ENCODE measurements around the gene TGM2.

TGM2 gene

DNA sequence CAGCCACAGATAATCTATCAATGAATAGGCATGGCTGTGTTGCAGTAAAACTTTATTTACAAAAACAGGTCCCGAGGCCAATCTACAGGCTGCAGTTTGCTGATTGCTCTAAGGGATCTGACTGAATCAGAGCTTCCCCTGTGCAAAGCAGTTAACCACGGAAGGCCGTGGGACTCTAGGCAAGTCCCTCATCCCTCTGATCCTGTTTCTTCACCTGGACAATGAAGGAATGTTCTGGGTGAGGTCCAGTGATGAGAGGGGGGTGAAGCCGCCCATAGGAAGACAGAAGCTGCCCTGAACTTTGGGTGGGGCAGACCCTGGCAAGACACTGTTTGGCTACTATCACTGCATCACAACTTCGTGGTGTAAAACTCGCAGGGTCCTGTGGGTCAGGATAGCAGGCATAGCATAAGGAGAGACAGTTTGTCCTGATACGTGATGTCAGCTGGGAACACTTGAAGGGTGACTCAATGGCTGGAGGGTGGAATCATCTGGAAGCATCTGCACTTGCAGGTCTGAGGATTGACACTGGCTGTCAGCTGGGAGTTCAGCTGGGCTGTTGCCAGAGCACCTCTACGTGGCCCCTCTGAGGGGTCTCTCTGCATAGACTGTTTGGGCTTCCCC is 33.3 kb upstream of the TGM2 start:
- no peak for DNase-seq

DNA sequence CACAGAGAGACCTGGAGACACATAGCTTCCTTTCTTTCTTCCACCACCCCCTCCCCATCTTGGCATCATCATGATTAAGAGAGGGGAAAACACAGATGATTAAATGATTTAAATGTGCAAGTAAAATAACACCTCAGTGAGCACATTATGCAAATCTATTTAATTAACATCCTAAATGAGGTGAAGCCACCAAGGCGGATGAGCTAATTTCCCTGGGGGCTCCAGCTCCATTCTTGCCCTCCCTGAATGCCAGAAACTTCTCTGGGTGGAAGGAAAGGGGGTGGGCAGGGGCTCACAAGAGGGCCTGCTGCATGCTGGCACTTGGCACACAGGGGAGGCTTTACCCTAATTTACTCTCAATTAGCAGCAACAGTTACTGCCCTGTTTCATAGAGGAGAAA is 32.5 kb upstream of the TGM2 start:
- DNase-seq = no peak

DNA sequence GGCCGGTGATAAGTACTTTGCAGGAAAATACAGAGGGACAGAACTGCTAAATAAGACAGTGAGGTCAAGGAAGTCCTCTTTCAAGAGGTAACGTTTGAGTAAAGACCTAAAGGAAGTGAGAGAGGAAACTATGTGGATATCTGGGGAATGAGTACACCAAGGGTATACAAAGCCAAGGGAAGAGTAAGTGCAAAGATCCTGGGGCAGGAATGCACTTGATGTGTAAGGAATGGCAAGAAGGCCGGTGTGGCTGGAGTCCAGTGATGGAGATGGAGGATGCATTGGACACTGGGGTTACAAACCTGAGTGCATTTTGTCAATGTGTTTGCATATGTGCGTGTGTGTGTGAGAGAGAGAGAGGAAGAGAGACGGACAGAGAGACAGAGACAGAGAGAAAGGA is 32.1 kb upstream of the TGM2 start:
- DNase-seq = no peak

DNA sequence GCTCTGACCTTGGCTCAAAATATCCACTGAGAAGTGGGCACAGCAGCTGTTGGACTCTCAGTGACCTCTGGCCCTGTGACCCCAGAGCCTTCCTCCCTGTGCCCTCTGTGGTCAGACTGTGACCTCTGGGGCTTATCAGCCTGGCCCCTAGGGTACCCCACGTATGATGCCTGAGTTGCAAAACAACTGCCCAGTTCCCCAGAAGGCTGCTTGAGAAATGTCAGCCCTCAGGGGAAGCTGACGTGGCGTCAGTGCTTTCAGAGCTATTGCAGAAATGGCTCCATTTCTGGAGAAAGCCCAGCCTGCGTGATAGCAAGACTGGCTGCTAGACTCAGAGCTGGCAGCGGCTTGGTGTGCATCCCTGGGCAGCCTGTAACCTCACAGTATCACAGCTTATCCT is 31.5 kb upstream of the TGM2 start:
- peak; percentile 10 for DNase-seq

DNA sequence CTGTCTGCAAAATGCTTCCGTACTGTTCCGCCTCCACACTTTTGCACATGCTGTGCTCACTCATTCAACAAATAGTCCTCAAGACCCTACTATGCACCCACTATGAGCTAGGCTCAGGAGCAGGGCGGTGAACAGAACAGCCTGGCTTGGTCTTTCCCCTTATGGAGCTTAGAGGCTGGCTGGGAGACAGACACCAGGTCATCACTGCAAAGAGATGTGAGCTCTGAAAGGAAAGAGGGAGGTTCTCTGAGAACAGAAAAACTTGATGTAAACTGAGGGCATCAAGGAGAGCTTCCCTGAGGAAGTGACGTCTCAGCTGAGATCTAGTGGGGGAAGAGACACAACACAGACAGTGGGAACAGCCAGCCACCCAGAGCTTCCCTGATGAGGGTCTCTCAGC is 31.0 kb upstream of the TGM2 start:
- DNase-seq = no peak

DNA sequence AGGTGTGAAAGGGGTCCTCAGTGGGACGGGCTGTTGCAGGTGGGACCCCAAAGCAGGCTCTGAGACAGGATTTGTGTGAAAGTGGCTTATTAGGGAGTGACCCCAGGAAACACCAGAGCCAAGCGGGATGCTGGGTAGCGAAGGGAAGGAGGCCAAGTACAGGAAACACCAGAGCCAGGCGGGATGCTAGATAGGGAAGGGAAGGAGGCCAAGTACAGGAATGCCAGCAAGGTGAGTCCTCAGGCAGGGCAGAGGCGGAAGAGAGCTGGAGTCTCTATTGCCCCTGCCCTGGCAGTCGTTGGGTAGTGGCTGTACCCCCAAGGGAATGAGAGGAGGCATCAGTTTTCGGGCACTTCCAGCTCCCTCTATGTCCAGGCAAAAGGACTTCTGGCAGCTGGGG is 30.5 kb upstream of the TGM2 start:
- DNase-seq = no peak

DNA sequence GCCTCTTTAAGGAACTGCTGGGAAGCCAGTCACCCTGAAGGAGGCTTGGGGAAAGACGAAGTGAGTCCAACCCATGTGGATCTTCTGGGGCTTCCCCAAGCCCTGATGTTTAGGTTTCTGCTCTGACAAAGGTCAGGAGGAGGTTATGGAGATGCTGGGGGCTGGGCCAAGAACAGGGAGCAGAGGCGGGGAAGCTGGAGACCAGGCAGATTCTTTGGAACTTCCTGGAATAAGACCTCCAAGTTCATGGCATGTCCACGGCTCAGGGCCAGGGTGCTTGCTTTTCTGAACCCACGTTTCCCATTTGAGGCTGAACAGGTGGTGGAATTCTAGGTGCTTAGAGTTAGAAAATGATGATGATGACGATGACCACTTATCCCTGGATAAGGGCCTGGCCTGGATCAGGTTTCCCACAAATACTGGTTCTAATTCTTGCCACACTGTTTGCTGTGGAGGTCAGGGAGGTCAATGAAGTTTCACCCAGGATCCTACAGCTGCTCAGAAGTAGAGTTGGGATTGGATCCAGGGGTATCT is 30.0 kb upstream of the TGM2 start:
- DNase-seq = no peak

DNA sequence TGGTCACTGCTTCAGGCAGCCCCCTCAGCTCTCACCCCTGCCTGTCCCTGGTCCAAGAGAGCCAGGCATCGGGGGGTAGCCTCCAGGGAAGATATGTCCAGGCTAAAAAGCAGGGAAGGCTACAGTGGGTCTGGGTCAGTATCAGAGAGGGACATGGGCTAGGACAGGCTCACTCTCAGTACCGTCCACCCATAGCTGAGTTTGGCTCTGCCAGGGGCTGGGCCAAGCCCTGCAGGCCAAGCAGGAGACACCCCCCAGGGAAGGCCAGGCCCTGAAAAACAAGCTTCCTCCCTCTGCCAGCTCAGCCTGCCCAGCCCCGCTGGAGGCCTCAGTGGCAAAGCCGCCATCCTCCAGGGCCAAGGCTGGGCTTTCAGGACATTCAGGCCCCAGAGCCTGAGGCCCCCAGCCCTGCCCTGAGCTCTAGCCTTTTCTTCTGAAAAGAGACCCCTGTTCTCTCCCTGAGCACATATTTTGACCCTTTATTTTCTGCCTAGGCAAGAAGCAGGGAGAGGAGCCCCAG is 28.6 kb upstream of the TGM2 start:
- no peak for DNase-seq

DNA sequence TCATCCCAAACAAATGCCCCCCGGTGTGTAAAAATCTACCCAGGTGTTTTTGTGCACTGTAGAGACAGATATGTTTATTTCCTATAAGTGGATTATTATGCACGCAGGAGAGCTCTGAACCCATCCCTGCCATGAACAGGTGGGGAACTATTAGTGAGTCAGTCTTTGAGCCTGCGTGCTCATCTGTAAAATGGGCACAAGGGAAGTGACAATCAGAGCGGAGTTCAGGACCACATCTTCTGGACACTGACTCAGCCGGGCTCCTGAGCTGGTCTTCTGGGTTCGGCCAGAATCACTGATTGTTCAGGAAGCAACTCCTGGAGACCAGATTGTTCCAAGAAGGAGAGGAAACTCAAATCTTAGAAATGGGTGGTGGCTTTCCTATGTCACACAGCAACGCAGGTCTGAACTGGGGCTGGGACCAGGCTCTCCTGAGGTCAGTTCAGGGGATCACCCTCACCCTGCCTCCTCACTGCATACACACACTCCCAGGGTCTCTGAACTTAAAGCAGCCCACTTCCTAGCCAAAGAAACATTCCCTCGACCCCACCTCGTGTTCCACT is 27.3 kb upstream of the TGM2 start:
- no peak for DNase-seq

DNA sequence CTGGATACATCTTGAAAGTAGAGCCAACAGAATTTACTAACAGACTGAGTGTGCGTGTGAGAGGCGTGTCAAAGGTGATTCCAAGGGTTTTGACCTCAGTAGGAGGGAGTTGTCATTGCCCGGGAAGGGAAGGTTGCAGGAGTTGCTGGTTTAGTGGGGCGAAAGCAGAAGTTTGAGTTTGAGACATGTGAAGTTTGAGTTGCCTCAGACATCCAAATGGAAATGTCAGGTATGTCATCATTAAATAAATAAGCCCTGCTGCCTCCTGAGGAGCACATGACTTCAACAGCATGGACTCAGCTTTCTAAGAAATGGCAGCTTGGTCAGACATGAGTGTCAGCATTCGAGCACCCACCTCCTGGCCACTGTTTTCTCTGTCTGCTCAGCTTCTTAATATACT is 26.6 kb upstream of the TGM2 start:
- no peak for DNase-seq

DNA sequence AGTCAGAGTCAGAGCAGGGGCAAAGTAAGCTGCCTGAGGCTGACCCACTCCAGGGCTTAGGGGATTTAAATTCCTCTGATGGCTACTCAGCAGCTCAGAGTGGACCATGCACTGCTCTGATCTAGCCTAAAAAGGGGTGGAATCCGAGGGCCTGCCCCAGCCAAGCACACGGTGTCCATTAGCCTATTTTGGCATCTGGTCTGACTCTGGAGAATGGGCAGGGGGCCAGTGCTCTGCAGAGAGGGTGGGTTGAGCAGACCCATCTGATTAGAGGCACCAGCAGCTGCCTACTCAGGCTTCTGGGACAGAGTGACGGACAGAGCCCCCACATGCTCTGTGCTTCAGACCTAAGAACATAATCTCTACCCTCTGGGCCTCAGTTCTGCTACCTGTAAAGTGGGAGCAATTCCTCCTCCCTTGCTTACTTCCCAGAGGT is 25.9 kb upstream of the TGM2 start:
- DNase-seq = no peak

DNA sequence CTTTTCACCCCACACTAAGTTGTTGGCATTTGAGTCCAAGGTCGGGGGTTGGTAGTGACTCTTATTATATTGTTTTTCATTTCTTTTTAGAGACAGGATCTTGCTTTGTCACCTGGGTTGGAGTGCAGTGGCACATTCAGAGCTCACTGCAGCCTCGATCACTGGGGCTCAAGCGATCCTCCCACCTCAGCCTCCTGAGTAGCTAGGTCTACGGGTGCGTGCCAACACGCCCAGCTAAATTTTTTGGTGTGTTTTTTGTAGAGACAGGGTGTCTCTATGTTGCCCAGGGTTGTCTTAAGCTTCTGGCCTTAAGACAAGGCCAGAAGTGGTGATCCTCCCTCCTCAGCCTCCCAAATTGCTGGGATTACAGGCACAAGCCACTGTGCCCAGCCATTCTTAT is 25.1 kb upstream of the TGM2 start:
- no peak for DNase-seq

DNA sequence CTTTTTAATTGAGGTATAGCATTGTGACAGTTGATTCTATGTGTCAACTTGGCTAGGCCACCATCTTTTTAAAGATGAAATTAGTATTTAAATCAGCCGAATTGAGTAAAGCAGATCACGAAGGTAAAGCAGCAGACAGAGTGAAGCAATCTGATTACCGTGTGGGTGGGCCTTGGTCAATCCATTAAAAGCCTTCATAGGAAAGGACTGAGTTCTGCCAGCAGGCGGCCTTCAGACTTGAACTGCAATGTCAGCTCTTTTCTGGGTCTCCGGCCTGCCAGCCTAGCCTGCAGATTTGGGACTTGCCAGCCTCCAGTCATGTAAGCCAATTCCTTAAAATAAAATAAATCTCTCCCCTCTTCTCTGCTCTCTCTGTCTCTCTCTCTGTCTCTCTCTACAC is 22.4 kb upstream of the TGM2 start:
- DNase-seq = no peak

DNA sequence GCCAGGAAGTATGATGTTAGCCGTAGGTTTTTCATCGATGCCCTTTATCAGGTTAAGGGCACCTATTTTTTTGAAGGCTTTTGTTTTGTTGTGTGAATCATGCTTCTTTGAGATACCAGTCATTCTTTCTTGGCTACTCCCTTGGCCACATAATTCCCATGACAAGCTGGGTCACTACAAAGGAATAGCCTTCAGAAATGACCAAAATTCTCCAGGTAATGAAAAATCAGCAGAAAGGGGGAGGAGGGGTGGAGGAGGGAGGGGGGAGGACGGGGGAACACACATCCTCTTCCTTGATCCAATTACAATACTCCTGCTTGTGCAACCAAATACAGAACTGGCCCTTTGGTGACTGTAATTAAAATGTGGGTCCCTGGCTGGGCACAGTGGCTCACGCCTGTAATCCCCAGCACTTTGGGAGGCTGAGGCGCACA is 21.7 kb upstream of the TGM2 start:
- DNase-seq = no peak

DNA sequence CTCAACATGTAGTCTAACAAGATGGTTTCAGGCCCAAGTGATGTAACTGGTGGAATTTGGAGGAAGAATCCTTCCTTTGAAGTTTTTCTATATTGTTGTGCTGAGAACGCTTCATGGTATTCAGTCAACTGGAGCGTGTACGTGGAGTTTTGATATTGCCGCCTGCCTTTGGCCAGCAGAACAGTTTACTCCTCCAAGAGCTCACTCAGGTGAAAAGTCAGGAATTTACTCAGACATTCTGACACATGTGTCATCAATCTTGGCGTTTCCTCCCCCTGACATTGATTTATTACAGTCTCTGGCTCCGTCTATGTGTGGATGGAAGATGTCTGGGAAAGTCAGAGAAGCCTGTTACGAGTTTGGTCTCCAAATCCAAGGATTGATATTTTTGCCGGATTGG is 19.0 kb upstream of the TGM2 start:
- DNase-seq = no peak

DNA sequence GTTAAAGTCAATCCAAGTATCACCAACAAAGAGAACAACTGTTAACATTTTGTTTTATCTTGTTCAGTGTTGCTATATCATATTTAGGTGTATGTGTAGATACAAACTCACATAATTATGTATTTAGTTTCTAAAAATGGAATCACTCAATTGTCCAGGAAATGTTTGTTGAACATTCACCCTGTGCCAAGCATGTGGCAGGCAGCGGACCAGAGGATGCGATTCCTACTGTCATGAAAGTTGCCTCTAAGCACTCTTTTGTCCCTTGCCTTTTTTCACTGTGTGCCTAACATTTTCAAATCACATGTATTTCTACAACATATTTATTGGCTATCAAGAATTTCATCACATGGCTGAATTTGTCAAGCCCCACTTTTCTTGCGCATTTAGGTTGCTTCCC is 16.9 kb upstream of the TGM2 start:
- DNase-seq = no peak

DNA sequence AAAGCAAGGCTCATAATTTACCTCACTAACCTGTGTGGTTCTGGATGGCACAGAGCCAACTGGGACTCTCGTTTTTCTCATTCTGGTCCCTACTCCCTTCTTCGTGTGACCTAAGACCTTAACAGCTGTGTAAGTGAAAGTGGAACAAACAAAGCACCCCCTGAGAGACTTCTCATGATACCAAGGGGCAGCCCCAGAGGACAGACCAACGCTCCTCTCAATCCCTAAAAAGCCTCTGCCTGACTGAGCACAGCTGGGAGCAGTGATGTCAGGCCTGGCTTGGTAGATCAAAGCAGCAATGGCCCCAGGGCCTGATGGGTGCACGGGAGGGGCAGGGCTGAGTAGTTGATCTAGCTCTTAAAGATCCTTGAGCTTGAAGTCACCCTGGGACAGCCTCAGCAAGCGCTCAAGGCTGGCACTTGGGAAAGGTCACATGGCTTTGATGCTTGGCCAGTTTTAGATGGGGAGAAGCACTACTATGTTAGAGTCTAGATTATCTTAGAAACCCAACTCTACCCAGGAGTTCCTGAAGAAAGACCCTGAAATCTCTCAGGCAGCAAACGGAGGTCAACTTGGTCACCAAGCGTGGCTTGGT is 16.2 kb upstream of the TGM2 start:
- DNase-seq = no peak

DNA sequence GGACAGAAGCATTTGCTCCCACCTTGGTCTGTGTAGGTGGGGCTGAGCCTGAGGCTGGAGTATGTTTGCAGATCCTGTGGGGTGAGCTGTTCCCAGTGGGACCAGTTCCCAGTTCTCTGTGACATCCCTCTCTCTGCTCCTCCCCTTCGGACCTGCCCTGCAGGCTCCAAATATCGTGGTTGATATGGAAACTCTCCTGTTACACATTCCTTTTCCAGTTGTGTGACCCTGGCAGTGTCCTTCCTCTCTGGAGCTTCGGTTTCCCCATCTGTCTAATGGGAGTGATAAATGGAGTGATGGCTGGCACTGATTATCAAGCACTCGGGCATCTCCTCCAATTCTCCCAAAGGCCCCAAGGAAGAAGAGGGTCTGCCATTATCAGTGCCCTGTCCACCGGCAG is 15.7 kb upstream of the TGM2 start:
- no peak for DNase-seq

DNA sequence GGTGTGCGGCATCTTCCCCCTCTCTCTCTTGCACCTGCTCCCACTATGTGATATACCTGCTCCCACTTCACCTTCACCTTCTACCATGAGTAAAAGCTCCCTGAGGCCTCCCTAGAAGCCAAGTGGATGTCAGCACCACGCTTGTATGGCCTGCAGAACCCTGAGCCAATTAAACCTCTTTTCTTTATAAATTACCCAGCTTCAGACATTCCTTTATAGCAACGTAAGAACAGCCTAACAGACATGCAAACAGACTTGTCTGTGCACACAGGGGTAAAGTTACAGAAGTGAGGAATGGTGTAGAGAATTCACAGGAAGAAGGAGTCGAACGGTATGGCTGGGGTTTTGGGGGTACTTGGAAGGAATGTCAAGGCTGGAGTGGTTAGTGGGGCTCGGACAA is 14.8 kb upstream of the TGM2 start:
- no peak for DNase-seq

DNA sequence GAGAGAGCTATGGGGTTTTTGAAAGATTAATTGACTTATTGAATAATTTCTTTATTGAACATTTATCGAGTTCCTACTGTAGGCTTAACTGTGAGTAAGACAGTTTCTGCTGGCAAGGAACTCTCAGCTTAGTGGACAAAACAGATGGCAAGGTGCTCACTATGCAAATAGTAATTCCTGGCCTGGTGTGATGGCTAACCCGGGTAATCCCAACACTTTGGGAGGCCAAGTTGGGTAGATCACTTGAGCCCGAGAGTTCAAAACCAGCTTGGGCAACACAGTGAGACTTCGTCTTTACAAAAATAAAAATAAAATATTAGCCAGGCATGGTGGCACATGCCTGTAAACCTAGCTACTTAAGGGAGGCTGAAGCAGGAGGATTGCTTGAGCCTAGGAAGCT is 13.5 kb upstream of the TGM2 start:
- DNase-seq = no peak

DNA sequence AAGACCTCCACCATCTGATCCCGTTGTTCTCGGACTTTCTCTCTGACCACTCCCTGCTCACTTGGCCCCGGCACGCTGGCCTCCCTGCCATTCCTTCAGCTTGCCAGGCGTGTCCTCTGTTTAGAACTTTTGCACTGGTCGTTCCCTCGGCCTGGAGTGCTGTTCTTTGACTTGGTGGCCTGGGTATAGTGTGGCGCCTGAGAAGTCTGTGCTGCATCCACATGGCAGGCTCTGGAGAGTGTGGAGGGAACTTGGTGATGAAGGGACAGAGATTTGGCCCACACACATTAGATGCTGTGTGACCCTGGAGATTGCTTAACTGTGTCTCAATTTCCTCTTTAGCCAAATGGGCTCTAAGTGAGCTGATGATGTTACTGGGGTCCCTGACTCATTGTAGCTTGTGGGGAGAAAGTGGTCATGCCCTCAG is 13.0 kb upstream of the TGM2 start:
- no peak for DNase-seq

DNA sequence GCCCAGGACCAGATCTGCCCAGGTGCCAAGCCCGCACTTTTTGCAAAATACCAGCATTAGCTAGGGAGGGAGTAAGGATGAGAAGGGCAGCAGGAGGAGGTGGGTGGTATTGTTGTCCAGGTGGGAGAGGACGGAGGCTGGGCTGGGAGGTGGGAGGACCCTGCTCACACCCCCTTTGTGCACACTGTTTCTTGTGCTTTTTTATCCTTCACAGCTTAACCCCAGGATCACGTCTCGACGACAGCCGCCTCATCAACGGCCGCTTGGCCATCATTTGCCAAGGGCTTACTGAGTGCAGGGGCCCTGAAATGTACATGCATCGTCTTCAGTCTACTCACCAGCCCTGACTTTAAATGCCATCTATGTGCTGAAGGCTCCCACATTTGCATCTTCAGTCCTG is 12.1 kb upstream of the TGM2 start:
- DNase-seq = no peak

DNA sequence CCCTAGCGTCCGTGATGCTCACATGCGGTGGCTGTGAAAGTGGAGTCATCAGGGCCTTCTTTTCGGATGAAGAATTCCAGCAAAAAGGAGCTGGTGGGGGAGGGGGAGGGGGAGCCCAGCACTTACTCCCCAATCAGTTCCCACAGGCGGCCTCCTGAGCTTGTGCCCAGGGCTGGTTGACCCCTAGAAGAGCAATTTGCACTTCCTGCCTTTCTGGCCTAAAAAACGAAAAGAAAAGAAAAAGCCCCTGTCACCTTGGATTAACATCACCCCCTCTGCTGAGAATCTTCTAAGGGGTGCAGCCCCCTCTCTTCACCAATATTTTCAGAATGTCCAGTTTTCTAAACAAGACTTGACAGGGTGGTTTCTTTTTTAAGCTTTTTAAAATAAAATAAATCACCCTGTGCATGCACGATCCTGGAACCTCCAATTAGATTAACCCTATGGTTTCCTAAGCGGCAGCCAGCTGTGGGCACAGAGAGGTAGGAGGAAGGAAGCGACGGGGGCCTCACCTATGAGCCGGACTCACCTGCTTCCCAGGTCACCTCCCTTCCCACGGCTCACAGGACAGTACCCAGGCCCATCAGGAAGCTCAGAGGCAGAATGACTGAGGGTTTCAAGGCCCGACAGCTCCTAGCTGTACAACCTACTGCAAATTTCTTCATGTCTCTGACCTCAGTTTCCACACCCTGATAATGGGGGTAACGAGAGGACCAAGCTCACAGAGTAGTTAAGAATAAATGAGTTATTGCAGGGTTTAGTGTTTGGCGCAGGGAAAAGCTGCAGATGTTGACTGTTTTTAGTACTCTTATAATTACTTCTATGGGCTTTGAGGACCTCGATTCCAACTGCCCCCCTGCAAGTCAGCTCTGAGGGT is 10.5 kb upstream of the TGM2 start:
- DNase-seq = no peak

Measured in CD4-positive, alpha-beta T cell treated with Interleukin-10 for 1 hour (primary cell).